ENCODE data around the gene ITPR3.

DNA sequence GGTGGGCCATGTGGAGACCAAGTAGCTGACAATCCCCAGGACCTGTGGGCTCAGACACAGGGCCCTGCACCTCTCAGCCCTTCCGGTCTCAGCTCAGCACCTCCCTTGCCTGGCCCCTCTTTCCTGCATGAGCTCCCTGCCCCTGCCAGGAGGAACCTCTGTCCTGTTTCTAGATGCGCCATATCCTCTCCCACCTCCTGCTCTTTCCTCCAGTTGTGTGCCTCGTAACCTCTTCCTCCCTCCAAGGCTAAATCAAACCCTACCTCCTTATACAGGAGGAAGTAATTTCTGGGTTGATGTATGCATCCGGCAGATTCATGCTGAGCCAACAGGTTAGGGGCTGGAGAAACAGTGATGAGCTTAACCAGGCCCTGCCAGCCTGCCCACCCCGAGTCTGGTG lies 30.9 kb downstream of the ITPR3 start:
- TF ChIP-seq TAF1 (IDR thresholded peaks at IDR 0.05; ENCODE audit: low read depth) (no peak), EP300 (IDR thresholded peaks at IDR 0.05; ENCODE audit: borderline replicate concordance) (no peak), YY1 (IDR thresholded peaks at IDR 0.05; ENCODE audit: low read depth) (no peak), CEBPB (IDR thresholded peaks at IDR 0.05) (no peak)

Measured in Ishikawa (cell line).